ENCODE data around the gene FREM3.

The FREM3 gene

GRCh38 chr4:143616771-143617170 is 83.7 kb downstream of the FREM3 start:
- H3K4me3 ChIP-seq (ENCODE audit: low read depth, low read length): no peak overlapping the region
- DNase-seq (ENCODE audit: low read depth): peak; percentile 67
- TF ChIP-seq MAX (IDR thresholded peaks at IDR 0.05; ENCODE audit: low read depth, low read length) (no peak), MYC (IDR thresholded peaks at IDR 0.05; ENCODE audit: low read depth, low read length) (no peak), POLR2A (IDR thresholded peaks at IDR 0.05; ENCODE audit: extremely low read depth, insufficient read length) (no peak)
- TF ChIP-seq, protein P1, sequence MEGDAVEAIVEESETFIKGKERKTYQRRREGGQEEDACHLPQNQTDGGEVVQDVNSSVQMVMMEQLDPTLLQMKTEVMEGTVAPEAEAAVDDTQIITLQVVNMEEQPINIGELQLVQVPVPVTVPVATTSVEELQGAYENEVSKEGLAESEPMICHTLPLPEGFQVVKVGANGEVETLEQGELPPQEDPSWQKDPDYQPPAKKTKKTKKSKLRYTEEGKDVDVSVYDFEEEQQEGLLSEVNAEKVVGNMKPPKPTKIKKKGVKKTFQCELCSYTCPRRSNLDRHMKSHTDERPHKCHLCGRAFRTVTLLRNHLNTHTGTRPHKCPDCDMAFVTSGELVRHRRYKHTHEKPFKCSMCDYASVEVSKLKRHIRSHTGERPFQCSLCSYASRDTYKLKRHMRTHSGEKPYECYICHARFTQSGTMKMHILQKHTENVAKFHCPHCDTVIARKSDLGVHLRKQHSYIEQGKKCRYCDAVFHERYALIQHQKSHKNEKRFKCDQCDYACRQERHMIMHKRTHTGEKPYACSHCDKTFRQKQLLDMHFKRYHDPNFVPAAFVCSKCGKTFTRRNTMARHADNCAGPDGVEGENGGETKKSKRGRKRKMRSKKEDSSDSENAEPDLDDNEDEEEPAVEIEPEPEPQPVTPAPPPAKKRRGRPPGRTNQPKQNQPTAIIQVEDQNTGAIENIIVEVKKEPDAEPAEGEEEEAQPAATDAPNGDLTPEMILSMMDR (IDR thresholded peaks at IDR 0.05; ENCODE audit: low read depth, low read length): no peak

- no peak overlapping the region for H3K4me3 ChIP-seq (ENCODE audit: low read depth, low read length)
- no peak for TF ChIP-seq MAX (IDR thresholded peaks at IDR 0.05; ENCODE audit: low read depth, low read length)
- TF ChIP-seq, protein P1 (IDR thresholded peaks at IDR 0.05; ENCODE audit: low read depth, low read length): no peak
- TF ChIP-seq POLR2A (IDR thresholded peaks at IDR 0.05; ENCODE audit: extremely low read depth, insufficient read length): no peak
- TF ChIP-seq MYC (IDR thresholded peaks at IDR 0.05; ENCODE audit: low read depth, low read length): no peak
- DNase-seq (ENCODE audit: low read depth): no peak
Measured at GRCh38 chr4:143609492-143609891, 91.0 kb downstream of the FREM3 start.

DNA sequence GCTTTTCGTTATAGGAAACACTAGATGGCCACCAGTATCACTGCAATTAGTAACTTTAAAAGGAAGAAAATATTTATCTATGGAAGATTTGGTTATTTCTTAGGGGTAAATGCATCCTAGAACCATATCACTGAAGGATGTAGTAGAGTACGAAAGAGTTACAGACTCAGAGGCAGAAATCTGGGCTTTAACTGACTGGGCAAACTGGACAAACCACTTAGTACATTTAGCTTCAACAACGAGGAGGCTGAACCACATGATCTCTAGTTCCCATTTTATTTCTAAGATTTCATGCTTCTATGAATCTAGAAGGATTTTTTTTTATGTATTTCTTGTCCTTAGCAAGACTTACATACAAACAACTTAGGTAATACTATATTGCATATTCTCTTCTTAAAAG is 94.0 kb downstream of the FREM3 start:
- no peak for DNase-seq (ENCODE audit: low read depth)
- TF ChIP-seq MAX (IDR thresholded peaks at IDR 0.05; ENCODE audit: low read depth, low read length) (no peak), MYC (IDR thresholded peaks at IDR 0.05; ENCODE audit: low read depth, low read length) (no peak), POLR2A (IDR thresholded peaks at IDR 0.05; ENCODE audit: extremely low read depth, insufficient read length) (no peak)
- TF ChIP-seq, protein P1 (IDR thresholded peaks at IDR 0.05; ENCODE audit: low read depth, low read length): no peak
- H3K4me3 ChIP-seq (ENCODE audit: low read depth, low read length): no peak overlapping the region

DNA sequence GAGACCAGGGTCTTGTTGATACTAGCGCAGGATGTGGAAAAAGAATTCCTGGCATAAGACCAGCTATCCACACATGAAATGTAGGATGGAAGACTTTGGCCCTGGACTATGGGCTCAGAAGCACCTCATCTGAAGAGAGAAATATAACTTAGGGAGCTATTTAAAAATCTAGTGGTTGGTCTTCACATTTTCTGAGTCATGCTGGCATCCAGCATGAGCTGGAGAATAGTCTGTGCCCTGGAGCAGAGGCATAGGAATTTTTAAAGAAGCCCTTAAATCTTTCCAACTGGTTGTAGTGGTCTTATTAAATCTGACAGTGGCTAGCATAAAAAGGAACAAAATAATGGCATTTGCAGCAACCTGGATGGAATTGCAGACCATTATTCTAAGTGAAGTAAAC is 100.6 kb downstream of the FREM3 start:
- no peak for TF ChIP-seq POLR2A (IDR thresholded peaks at IDR 0.05; ENCODE audit: extremely low read depth, insufficient read length)
- TF ChIP-seq, protein P1 (IDR thresholded peaks at IDR 0.05; ENCODE audit: low read depth, low read length): no peak
- no peak for TF ChIP-seq MYC (IDR thresholded peaks at IDR 0.05; ENCODE audit: low read depth, low read length)
- TF ChIP-seq MAX (IDR thresholded peaks at IDR 0.05; ENCODE audit: low read depth, low read length): no peak
- H3K4me3 ChIP-seq (ENCODE audit: low read depth, low read length): no peak overlapping the region
- DNase-seq (ENCODE audit: low read depth): no peak

- H3K4me3 ChIP-seq (ENCODE audit: low read depth, low read length): no peak overlapping the region
- no peak for DNase-seq (ENCODE audit: low read depth)
- no peak for TF ChIP-seq POLR2A (IDR thresholded peaks at IDR 0.05; ENCODE audit: extremely low read depth, insufficient read length)
- TF ChIP-seq MAX (IDR thresholded peaks at IDR 0.05; ENCODE audit: low read depth, low read length): no peak
- no peak for TF ChIP-seq MYC (IDR thresholded peaks at IDR 0.05; ENCODE audit: low read depth, low read length)
- TF ChIP-seq, protein P1 (IDR thresholded peaks at IDR 0.05; ENCODE audit: low read depth, low read length): no peak
Measured at GRCh38 chr4:143598816-143599215, 101.7 kb downstream of the FREM3 start.

- TF ChIP-seq MAX (IDR thresholded peaks at IDR 0.05; ENCODE audit: low read depth, low read length): no peak
- TF ChIP-seq, protein P1 (IDR thresholded peaks at IDR 0.05; ENCODE audit: low read depth, low read length): no peak
- TF ChIP-seq POLR2A (IDR thresholded peaks at IDR 0.05; ENCODE audit: extremely low read depth, insufficient read length): no peak
- no peak for TF ChIP-seq MYC (IDR thresholded peaks at IDR 0.05; ENCODE audit: low read depth, low read length)
- no peak overlapping the region for H3K4me3 ChIP-seq (ENCODE audit: low read depth, low read length)
- no peak for DNase-seq (ENCODE audit: low read depth)
Measured at GRCh38 chr4:143597276-143597675, 103.2 kb downstream of the FREM3 start.

Data from NB4 (cell line).